ENCODE measurements around the gene HELZ. TPM values are rescaled to one million over a fixed set of nuclear protein-coding genes. Genes with fewer than 3 reads are reported as not detected.
A peak's percentile ranks its signal among the peaks of the same experiment; 100 is the strongest.
"Not testable (repeated sequence)": the region's sequence is repeated elsewhere in the genome, so short reads cannot be mapped to it uniquely, and the experiment has no call there.

HELZ gene
- polyA plus RNA-seq, 6 donors from 2014 or later = 34.5 to 94.7 (median 75.5) TPM

DNA sequence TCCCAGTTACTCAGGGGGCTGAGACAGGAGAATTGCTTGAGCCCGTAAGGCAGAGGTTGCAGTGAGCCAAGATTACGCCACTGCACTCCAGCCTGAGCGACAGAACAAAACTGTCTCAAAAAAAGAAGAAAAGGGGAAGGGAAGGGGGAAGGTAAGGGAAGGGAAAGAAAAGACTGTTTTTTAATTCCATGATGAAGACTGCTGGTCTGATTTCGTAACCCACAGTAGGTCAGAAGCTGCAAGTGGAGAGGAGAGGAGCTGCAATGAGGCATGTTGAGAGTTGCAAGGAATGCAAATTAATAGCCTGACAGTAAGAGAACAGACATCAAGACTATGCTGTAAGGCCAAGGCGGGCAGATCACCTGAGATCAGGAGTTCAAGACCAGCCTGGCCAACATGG, 33.3 kb downstream of the HELZ start:
- Mint-ChIP-seq H3K36me3 (peaks cover 0 to 14% of the 10 kb centered on the region in 2 donors), H3K4me1 (peaks cover 12 to 21% (median 16%) of the 10 kb centered on the region in 3 donors), H3K4me3 (peak overlapping the region in 1 of 8 donors; percentile 2), H3K27me3 (no peaks in the 10 kb centered on the region), H3K9me3 (no peaks in the 10 kb centered on the region), H3K27ac (no peak overlapping the region)
- ATAC-seq (ENCODE audit: low read depth in 2 of 2) (no peak), DNase-seq (no peak)

DNA sequence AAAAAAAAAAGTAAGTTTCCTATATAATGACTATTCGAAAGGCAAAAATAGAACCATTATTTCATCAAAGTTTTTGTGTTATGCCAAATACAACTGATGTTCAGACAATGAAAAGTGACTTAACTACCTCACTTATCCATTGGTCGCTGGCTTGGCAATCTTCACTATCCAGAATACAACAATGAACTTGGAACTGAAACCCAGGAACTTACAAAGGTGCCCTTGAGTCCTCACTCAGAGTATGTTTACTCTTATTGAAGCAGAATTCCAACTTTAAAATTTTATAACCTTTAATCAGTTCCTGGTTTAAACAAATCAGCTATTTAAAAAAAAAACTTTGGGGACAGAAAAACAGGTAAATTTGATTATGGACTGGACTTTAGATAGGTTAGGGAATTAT, 34.1 kb downstream of the HELZ start:
- H3K4me1 Mint-ChIP-seq = peaks cover 12 to 21% (median 19%) of the 10 kb centered on the region in 3 donors
- no peaks in the 10 kb centered on the region for H3K27me3 Mint-ChIP-seq
- H3K27ac Mint-ChIP-seq = no peak overlapping the region
- H3K4me3 Mint-ChIP-seq = no peak overlapping the region
- no peak for ATAC-seq (ENCODE audit: low read depth in 2 of 2)
- H3K36me3 Mint-ChIP-seq = peaks cover 0 to 14% of the 10 kb centered on the region in 2 donors
- no peaks in the 10 kb centered on the region for H3K9me3 Mint-ChIP-seq
- DNase-seq = no peak

DNA sequence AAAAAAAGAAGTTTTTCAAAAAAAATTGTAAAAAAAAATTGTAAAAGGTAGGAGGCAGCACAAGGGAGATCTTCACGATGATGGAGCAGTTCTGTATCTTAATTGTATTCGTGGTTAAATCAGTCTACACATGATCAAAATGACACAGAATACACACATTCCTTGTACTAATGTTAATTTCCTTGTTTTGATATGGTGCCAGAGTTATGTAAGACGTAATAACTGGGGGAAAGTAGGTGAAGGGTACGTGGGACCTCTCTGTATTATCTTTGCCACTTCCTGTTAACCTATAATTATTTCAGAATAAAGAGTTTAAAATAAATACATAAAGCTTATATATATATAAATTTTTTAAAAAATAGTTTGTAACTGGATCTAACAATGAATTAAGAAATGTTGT, 36.8 kb downstream of the HELZ start:
- ATAC-seq (ENCODE audit: low read depth in 2 of 2) (no peak), DNase-seq (no peak)
- peaks cover 5 to 22% (median 17%) of the 10 kb centered on the region in 3 donors for H3K4me1 Mint-ChIP-seq
- no peak overlapping the region for H3K4me3 Mint-ChIP-seq
- H3K27me3 Mint-ChIP-seq = no peaks in the 10 kb centered on the region
- no peaks in the 10 kb centered on the region for H3K9me3 Mint-ChIP-seq
- H3K36me3 Mint-ChIP-seq = peaks cover 3 to 5% of the 10 kb centered on the region in 2 donors
- H3K27ac Mint-ChIP-seq = peak overlapping the region in 2 of 6 donors; percentile 41 to 75

DNA sequence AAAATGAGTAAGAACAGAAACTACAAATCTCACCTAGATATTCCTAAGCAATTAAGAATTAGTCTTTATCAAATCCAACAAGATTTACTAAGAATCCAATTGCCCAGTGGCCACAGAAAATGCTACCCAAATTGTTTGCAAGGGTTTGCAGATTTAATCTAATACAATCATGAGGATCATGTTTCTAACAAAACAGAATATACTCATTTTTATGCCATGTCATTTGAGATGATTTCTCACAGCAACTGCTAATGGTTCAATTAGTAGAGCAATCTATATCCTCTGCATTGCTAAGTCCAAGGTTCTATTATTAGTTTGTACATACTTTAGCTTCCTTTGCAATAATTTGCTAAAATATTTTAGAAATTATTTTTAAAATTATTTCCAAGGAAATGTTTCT, 41.2 kb downstream of the HELZ start:
- Mint-ChIP-seq H3K36me3 (peaks cover 5 to 15% of the 10 kb centered on the region in 2 donors), H3K4me1 (peaks cover 5 to 16% (median 7%) of the 10 kb centered on the region in 3 donors)

DNA sequence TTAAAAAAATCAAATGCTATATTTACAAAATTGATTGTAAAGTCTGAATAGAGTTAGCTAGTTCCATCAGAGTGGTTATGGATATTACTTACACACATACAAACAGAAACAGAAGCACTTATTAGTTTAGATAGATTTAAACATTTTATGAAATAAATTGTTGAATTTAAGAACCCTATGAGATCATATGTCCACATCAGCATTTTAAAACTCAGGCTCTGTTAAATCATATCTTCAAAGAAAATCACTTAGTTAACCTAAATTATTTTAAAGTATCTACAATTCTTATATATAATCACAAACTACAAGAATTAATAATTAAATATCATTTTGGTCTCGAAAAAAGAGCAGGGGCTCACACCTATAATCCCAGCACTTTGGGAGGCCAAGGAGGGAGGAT, 42.5 kb downstream of the HELZ start:
- Mint-ChIP-seq H3K36me3 (peaks cover 10 to 17% of the 10 kb centered on the region in 2 donors), H3K4me3 (no peak overlapping the region)
- ATAC-seq (ENCODE audit: low read depth in 2 of 2) = no peak

More for the DNA sequence above, 41.2 kb downstream of the HELZ start:
- no peak for DNase-seq
- Mint-ChIP-seq H3K27me3 (no peaks in the 10 kb centered on the region), H3K4me3 (no peak overlapping the region), H3K9me3 (no peaks in the 10 kb centered on the region), H3K27ac (no peak overlapping the region)
- ATAC-seq (ENCODE audit: low read depth in 2 of 2) = no peak

DNA sequence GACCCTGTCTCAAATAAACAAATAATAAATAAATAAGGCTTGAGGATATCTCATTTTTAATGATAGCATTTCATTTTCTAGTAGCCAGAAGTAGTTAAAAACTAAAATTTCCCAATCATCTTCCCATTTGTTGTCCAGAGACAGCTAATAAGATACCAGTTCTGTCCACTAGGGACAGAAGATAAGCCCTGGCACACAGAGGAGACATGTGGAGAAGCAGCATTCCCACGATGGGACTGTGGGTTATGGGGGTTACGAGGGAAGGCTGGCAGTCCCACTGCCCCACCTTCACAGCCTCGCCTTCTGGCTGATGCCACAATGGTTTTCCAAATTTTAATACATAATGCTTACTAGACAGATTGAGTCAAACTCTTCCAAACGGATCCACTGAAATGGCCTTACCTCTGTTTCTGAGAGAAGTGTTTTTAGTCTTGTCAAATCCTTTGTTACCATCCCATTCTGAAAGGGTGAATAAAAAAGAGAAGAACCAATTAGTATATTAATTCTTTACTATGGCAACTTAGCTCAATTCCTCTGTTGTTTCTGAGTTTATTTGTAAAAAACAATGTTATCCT, 44.2 kb downstream of the HELZ start:
- no peak overlapping the region for H3K27ac Mint-ChIP-seq
- H3K4me1 Mint-ChIP-seq = peaks cover 0 to 7% (median 4%) of the 10 kb centered on the region in 3 donors
- no peak overlapping the region for H3K4me3 Mint-ChIP-seq
- ATAC-seq (ENCODE audit: low read depth in 2 of 2) (no peak), DNase-seq (no peak)
- no peaks in the 10 kb centered on the region for H3K9me3 Mint-ChIP-seq
- no peaks in the 10 kb centered on the region for H3K27me3 Mint-ChIP-seq
- H3K36me3 Mint-ChIP-seq = peaks cover 20 to 32% of the 10 kb centered on the region in 2 donors

More for the DNA sequence above, 42.5 kb downstream of the HELZ start:
- H3K9me3 Mint-ChIP-seq = no peaks in the 10 kb centered on the region
- no peaks in the 10 kb centered on the region for H3K27me3 Mint-ChIP-seq
- peaks cover 0 to 8% (median 3%) of the 10 kb centered on the region in 3 donors for H3K4me1 Mint-ChIP-seq
- no peak overlapping the region for H3K27ac Mint-ChIP-seq
- DNase-seq = no peak

DNA sequence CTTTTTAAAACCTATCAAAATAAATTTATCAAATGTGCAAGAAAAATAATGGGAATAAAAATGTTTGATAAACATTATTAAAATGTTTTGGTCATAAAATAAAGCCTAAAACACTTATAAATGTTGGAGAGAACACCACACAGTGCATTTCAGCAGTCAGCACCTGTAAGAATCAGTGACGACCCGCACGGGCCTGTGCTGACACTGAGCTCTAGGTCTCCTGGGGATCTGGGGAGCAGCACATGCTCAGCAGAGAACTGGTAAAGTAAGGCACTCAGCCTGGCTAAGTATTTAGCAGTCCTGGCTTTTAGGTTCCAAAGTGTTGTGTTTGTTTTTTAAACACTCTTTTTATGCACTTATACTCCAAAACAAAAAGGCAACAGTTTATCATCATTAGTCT, 46.9 kb downstream of the HELZ start:
- no peak for ATAC-seq (ENCODE audit: low read depth in 2 of 2)
- H3K27me3 Mint-ChIP-seq = no peaks in the 10 kb centered on the region
- H3K4me1 Mint-ChIP-seq = peaks cover 0 to 3% (median 3%) of the 10 kb centered on the region in 3 donors
- H3K9me3 Mint-ChIP-seq = no peaks in the 10 kb centered on the region
- peaks cover 24 to 29% of the 10 kb centered on the region in 2 donors for H3K36me3 Mint-ChIP-seq
- no peak overlapping the region for H3K4me3 Mint-ChIP-seq
- no peak overlapping the region for H3K27ac Mint-ChIP-seq
- no peak for DNase-seq

DNA sequence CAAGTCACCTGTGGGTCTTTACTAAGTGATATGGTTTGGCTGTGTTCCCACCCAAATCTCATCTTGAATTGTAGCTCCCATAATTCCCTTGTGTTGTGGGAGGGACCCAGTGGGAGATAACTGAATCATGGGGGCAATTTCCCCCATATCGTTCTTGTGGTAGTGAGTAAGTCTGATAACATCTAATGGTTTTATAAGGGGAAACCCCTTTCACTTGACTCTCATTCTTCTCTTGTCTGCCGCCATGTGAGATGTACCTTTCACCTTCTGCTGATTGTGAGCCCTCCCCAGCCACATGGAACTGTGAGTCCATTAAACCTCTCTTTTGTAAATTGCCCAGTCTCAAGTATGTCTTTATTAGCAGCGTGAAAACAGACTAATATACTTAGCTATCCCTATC, 48.0 kb downstream of the HELZ start:
- peak overlapping the region in 1 of 6 donors; percentile 27 for H3K27ac Mint-ChIP-seq
- not testable (repeated sequence) for H3K9me3 Mint-ChIP-seq; H3K4me3 Mint-ChIP-seq; H3K4me1 Mint-ChIP-seq; H3K27me3 Mint-ChIP-seq; DNase-seq; ATAC-seq (ENCODE audit: low read depth in 2 of 2)
- H3K36me3 Mint-ChIP-seq = peaks cover 24 to 25% of the 10 kb centered on the region in 2 donors

DNA sequence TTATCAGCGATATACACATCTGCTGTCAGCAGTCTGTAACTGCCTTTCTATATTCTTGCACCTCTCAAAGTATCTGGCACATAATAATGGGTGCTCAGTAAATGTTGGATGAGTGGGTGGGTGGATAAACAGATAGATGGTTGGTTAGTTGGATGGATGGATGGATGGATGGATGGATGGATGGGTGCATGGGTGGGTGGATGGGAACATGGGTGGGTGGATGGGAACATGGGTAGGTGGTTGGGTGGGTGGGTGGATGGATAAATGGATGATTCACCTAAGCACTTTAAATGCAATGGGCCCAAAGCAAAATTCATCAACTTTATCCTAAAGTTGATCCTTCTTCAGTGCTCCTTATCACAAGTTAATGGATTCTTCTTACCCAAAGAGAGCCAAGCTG, 48.6 kb downstream of the HELZ start:
- Mint-ChIP-seq H3K27ac (no peak overlapping the region), H3K9me3 (no peaks in the 10 kb centered on the region)

DNA sequence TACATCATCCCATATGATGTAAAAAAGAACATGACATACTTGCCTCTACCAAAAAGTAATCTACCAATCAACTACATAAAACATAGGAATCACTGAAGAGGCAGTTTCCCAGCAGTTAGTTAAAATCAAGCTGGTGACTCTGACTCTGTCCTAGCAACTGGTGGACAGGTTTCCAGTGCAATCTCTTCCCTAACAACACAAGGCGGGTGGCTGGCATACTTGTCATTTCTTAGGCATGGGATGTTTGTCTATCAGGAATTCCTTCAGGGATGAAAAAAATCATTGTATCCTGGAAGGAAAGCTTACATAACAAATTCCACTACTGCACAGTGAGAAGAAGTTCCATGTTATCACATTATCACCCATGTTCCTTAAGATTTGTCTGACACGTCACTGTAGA, 50.9 kb downstream of the HELZ start:
- ATAC-seq (ENCODE audit: low read depth in 2 of 2) = no peak
- Mint-ChIP-seq H3K4me1 (peaks cover 0 to 3% (median 0%) of the 10 kb centered on the region in 3 donors), H3K27me3 (no peaks in the 10 kb centered on the region), H3K27ac (peak overlapping the region in 1 of 6 donors; percentile 19), H3K4me3 (no peak overlapping the region), H3K9me3 (no peaks in the 10 kb centered on the region), H3K36me3 (peaks cover 17 to 19% of the 10 kb centered on the region in 2 donors)
- DNase-seq = no peak

More for the DNA sequence above, 48.6 kb downstream of the HELZ start:
- Mint-ChIP-seq H3K27me3 (no peaks in the 10 kb centered on the region), H3K4me3 (no peak overlapping the region), H3K4me1 (peaks cover 0 to 3% (median 3%) of the 10 kb centered on the region in 3 donors), H3K36me3 (peaks cover 24 to 25% of the 10 kb centered on the region in 2 donors)
- no peak for DNase-seq
- no peak for ATAC-seq (ENCODE audit: low read depth in 2 of 2)

DNA sequence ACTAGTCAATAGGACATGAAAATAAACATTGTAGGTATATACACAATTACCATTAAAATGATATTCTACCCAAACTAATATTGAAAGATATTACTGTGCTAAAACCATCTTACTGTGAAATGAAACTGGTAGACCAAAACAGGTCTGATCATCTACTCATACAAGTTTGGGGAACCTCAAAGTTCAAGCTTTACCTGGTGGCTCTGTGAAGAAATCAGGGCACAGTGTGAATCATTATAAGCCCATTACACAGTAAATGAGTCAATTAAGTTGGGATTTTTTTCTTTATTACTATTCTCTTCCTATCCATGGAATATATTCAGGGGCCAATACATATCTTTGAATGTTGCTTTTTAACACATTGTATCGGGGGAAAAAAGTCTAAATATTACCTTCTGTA, 57.1 kb downstream of the HELZ start:
- no peaks in the 10 kb centered on the region for H3K27me3 Mint-ChIP-seq
- no peaks in the 10 kb centered on the region for H3K9me3 Mint-ChIP-seq
- H3K27ac Mint-ChIP-seq = no peak overlapping the region
- DNase-seq = no peak
- no peak overlapping the region for H3K4me3 Mint-ChIP-seq
- ATAC-seq (ENCODE audit: low read depth in 2 of 2) = no peak
- H3K36me3 Mint-ChIP-seq = peaks cover 0 to 12% of the 10 kb centered on the region in 2 donors
- H3K4me1 Mint-ChIP-seq = no peaks in the 10 kb centered on the region

DNA sequence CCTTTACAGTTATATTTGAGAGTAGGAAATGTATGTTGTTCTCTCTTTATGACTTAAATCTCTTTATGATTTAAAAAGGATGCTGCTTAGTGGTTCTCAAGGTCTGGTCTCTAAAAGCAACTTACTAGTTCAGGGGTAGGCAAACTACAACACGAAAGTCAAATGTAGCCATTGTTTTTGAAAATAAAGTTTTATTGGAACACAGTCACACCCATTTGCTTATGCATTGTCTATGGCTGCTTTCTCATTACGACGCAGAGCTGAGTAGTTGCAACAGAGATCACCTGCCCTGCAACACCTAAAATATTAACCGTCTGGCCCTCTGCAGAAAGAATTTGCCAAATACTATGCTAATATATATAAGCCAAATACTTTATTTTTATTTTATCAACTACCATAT, 58.2 kb downstream of the HELZ start:
- Mint-ChIP-seq H3K4me3 (no peak overlapping the region), H3K27me3 (no peaks in the 10 kb centered on the region), H3K36me3 (peaks cover 0 to 12% of the 10 kb centered on the region in 2 donors), H3K27ac (no peak overlapping the region), H3K4me1 (no peaks in the 10 kb centered on the region), H3K9me3 (no peaks in the 10 kb centered on the region)
- DNase-seq (no peak), ATAC-seq (ENCODE audit: low read depth in 2 of 2) (no peak)

DNA sequence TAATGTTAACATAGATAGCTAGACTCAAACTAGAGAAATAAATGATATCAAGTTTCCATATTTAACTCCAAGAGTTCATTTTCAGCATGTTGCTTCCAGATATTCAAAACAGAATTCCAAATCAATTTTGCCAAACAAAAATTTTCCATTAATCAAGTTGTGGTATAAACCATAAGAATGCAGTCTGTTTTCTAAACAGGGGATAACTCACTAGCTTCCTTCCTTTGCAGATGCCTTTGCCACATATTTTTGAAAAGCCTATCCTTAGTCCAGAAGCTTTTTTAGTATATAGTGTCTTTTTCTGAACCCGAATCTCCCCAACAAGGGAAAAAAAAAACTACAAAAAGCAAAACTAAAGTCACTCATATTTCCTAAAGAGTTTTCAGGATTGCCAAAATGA, 61.5 kb downstream of the HELZ start:
- Mint-ChIP-seq H3K36me3 (peaks cover 2 to 8% of the 10 kb centered on the region in 2 donors), H3K4me1 (no peaks in the 10 kb centered on the region), H3K4me3 (no peak overlapping the region), H3K27ac (peak overlapping the region in 2 of 6 donors; percentile 13 to 36), H3K27me3 (no peaks in the 10 kb centered on the region), H3K9me3 (no peaks in the 10 kb centered on the region)
- DNase-seq (no peak), ATAC-seq (ENCODE audit: low read depth in 2 of 2) (no peak)

DNA sequence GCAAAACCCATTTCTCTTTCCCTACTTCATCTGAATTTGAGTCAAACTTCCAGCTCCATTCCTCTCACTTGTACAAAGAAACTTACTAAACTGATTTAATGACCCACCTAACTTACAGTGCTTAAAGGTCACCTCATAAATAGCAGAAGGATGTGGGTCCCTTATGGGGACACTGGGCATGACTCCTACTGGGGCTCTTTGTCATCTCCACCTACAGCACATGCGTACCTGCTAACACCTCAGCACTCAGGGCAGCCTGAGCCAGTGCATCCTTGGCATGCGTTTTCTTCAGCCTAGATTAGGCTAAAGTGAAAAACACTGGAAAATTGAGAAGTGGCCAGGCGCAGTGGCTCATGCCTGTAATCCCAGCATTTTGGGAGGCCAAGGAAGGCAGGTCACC, 63.2 kb downstream of the HELZ start:
- ATAC-seq (ENCODE audit: low read depth in 2 of 2) (no peak), DNase-seq (no peak)
- Mint-ChIP-seq H3K27ac (peak overlapping the region in 3 of 6 donors; percentile 4 to 76 (median 29)), H3K4me3 (no peak overlapping the region), H3K4me1 (no peaks in the 10 kb centered on the region), H3K36me3 (peaks cover 0 to 9% of the 10 kb centered on the region in 2 donors), H3K27me3 (no peaks in the 10 kb centered on the region), H3K9me3 (no peaks in the 10 kb centered on the region)

Data from naive B cell (primary cell).